AG04450 (cell line): ENCODE results near the gene SFI1. TPM values are rescaled to one million over a fixed set of nuclear protein-coding genes. Genes with fewer than 3 reads are reported as not detected.

Source experiments
- CTCF ChIA-PET: fragments of 300-600, 350-600 bp; formaldehyde crosslinking; extraction: SDS; loops from one replicate; lab custom pipeline; 2022; ENCODE audit warnings: antibody characterized with exemption, inconsistent platforms; lab: Charles Lee
- POLR2A ChIA-PET: fragments of 350-600 bp; formaldehyde crosslinking; extraction: SDS; loops from one replicate; lab custom pipeline; 2021; ENCODE audit warnings: antibody characterized with exemption, inconsistent platforms; lab: Yijun Ruan, JAX
- DNase-seq: peaks from one replicate; pipeline ENCODE4 v3.0.0-alpha.2; 2011; ENCODE audit warnings: low read depth, low spot score
- H3K27ac ChIP-seq: one replicate; pipeline ENCODE4 v1.5.1; 2012; ENCODE audit warnings: low read depth, low read length, control low read depth
- H3K27me3 ChIP-seq: one replicate; pipeline ENCODE4 v1.6.0; 2012; ENCODE audit warnings: low read length; ENCODE audit not compliant: control insufficient read depth, insufficient read depth
- H3K4me3 ChIP-seq: 2 replicates; pipeline ENCODE4 v1.5.1; 2011; ENCODE audit warnings: mild to moderate bottlenecking, low read depth, low read length, control low read depth
- H3K9me3 ChIP-seq: 2 replicates; pipeline ENCODE4 v1.5.1; 2012; ENCODE audit warnings: low read length; ENCODE audit not compliant: control insufficient read depth, insufficient read depth
- polyA plus RNA-seq: library from polyadenylated mRNA; depleted of rRNA; stranded (reverse); fragments of >200 nt; gene quantifications from 2 replicates; pipeline ENCODE4 v1.2.3, GENCODE V29; 2011
- TF ChIP-seq, protein P1 (sequence below): IDR thresholded peaks from 2 replicates; pipeline ENCODE4 v1.5.1; 2011; ENCODE audit warnings: low read depth, low read length, control low read depth, inconsistent platforms

The SFI1 gene
- polyA plus RNA-seq, 1 experiment = 4.1 TPM

DNA sequence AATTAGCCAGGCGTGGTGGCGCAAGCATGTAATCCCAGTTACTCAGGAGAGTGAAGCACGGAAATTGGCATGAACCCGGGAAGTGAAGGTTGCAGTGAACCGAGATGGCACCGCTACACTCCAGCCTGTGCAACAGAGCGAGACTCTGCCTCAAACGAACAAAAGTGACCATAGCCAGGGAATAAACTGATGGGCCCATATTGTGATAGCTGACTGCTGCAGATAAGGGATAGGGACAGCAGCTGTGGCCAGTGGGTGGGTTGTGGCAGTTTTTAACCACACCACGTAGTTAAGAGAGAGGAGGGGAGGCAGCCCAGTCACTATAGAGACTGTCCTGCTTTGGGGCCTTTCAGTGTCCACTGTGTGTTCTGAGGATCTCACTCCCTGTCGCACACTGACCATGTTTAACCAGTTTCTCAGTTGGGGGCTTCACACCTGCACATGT, 106.8 kb downstream of the SFI1 start:
- ChIA-PET CTCF (interaction anchor here (1.3 kb wide), 2 partner anchors 8 to 18 kb away, joined by 3 read pairs; no protein-coding TSS in a partner anchor), POLR2A (interaction anchor here (1.2 to 2.2 kb wide), 4 partner anchors 8 to 28 kb away, joined by 3 to 11 read pairs (median 6); no protein-coding TSS in a partner anchor)

DNA sequence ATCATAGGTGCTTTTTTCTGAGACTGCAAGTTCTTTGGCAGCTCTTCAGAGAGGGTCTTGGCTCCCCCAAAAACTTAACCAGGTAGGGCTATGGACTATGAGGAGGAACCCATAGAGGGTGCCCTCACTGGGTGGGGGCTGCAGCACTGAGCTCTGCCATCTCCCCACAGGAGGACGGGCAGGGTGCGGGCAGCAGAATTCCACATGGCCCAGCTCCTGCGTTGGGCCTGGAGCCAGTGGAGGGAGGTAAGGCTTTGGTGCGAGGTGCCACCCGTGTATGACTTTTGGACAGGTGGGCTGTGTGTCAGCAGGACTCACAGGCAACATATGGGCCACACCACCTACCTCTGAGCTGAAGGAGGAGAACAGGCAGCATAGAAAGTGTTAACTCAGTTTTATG, 107.2 kb downstream of the SFI1 start:
- Histone ChIP-seq H3K4me3 (no peak overlapping the region), H3K9me3 (no peaks in the 10 kb centered on the region), H3K27me3 (no peaks in the 10 kb centered on the region), H3K27ac (peak overlapping the region; percentile 21)
- CTCF ChIA-PET = interaction anchor here (1.3 to 3.3 kb wide), 3 partner anchors 8 to 42 kb away, joined by 3 to 9 read pairs (median 3); no protein-coding TSS in a partner anchor
- DNase-seq = no peak
- POLR2A ChIA-PET = interaction anchor here (0.7 to 2.2 kb wide), 3 partner anchors 11 to 27 kb away, joined by 3 to 11 read pairs (median 8); no protein-coding TSS in a partner anchor
- TF ChIP-seq, protein P1, sequence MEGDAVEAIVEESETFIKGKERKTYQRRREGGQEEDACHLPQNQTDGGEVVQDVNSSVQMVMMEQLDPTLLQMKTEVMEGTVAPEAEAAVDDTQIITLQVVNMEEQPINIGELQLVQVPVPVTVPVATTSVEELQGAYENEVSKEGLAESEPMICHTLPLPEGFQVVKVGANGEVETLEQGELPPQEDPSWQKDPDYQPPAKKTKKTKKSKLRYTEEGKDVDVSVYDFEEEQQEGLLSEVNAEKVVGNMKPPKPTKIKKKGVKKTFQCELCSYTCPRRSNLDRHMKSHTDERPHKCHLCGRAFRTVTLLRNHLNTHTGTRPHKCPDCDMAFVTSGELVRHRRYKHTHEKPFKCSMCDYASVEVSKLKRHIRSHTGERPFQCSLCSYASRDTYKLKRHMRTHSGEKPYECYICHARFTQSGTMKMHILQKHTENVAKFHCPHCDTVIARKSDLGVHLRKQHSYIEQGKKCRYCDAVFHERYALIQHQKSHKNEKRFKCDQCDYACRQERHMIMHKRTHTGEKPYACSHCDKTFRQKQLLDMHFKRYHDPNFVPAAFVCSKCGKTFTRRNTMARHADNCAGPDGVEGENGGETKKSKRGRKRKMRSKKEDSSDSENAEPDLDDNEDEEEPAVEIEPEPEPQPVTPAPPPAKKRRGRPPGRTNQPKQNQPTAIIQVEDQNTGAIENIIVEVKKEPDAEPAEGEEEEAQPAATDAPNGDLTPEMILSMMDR = no peak

More for the DNA sequence above, 106.8 kb downstream of the SFI1 start:
- no peak overlapping the region for H3K4me3 ChIP-seq
- H3K27ac ChIP-seq = peak overlapping the region; percentile 21
- H3K9me3 ChIP-seq = no peaks in the 10 kb centered on the region
- no peaks in the 10 kb centered on the region for H3K27me3 ChIP-seq
- no peak for DNase-seq
- TF ChIP-seq, protein P1 = no peak

DNA sequence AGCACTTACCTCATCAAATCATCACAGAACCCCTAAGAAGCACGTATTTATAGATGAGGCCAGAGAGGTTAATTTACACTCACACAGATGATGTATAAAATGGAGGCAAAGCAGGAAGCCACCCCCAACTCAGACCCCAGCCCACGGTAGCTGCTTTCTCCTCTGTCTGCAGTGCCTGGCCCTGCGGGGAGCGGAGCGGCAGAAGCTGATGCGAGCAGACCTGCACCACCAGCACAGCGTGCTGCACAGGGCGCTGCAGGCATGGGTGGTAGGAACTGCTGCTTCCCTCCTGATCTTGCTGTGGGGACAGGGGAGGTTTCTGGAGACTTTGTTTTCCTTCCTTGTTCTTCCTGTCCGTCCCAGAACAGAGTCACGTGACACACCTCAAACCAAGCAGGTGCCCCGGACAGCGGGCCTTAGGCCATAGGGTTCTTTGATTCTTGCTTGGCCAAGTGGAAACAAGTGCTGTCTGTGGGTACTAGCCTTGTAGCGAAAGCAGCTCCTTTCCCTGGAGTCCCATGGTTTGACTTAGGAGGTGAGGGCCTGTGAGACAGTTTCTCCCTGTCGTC, 107.9 kb downstream of the SFI1 start:
- DNase-seq = no peak
- Histone ChIP-seq H3K27ac (no peak overlapping the region), H3K9me3 (no peaks in the 10 kb centered on the region), H3K4me3 (no peak overlapping the region), H3K27me3 (no peaks in the 10 kb centered on the region)
- ChIA-PET POLR2A (interaction anchor here (0.7 to 2.2 kb wide), 2 partner anchors 11 to 27 kb away, joined by 3 to 8 read pairs; no protein-coding TSS in a partner anchor), CTCF (interaction anchor here (3.3 kb wide), 1 partner anchor 43 kb away, joined by 9 read pairs; no protein-coding TSS in a partner anchor)
- TF ChIP-seq, protein P1 = no peak

DNA sequence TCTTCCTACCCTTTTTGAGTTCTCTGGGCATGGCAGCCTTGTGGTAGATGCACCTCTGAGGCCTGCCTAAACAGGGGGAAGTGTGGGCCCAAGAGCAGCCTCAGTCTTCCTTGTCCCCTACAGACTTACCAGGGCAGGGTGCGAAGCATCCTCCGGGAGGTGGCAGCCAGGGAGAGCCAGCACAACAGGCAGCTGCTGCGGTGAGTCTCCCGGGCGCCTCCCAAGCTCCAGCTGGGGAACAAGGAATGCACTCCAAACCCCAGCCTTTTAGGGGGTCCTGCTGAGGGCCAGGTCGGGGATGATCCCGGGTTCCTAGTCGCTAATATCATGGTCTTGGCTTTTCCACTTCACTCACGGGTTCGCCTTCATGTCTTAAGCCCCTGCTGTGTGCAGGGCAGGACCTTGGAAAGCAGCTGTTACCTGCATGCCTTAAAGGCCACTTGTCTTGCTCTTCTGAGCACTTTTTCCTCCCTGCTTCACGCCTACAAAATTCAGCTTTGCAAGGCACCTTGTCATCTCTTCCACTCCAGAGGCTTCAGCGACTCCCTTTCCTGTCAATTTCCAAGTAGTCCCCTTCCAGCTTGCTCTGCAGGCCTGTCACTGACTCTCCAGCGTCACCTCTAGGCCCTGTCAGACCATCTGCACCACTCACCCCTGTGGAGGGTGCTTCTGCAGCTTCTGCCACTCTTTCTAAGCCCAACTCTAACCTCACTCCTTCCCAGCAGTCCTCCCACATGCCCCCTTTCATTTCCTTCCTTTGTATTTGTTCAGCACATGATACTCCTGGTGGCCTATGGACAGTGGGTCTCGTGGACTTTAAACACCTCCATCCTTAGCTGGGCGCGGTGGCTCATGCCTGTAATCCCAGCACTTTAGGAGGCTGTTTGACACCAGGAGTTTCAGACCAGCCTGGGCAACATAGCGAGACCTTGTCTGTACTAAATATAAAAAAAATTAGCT, 108.7 kb downstream of the SFI1 start:
- Histone ChIP-seq H3K4me3 (no peak overlapping the region), H3K27ac (no peak overlapping the region), H3K27me3 (no peaks in the 10 kb centered on the region), H3K9me3 (no peaks in the 10 kb centered on the region)
- ChIA-PET POLR2A (no interaction called here), CTCF (interaction anchor here (3.3 kb wide), 1 partner anchor 44 kb away, joined by 9 read pairs; no protein-coding TSS in a partner anchor)
- TF ChIP-seq, protein P1 = no peak
- no peak for DNase-seq
